ENCODE results near the gene CCDC152.

- TF ChIP-seq CTCF (conservative IDR thresholded peaks at IDR 0.05 in 1 of 2, IDR thresholded peaks at IDR 0.05 in 1 of 2; ENCODE audit: extremely low read depth in 1 of 2, insufficient read depth in 1 of 2, low read depth in 1 of 2, low read length in 2 of 2) (no peak), EZH2 (IDR thresholded peaks at IDR 0.05; ENCODE audit: borderline replicate concordance, low read length) (no peak)
Observed at GRCh38 chr5:42770003-42770402, 13.4 kb downstream of the CCDC152 start.
